Measurements from ENCODE around the gene RPRD2.

The RPRD2 gene

DNA sequence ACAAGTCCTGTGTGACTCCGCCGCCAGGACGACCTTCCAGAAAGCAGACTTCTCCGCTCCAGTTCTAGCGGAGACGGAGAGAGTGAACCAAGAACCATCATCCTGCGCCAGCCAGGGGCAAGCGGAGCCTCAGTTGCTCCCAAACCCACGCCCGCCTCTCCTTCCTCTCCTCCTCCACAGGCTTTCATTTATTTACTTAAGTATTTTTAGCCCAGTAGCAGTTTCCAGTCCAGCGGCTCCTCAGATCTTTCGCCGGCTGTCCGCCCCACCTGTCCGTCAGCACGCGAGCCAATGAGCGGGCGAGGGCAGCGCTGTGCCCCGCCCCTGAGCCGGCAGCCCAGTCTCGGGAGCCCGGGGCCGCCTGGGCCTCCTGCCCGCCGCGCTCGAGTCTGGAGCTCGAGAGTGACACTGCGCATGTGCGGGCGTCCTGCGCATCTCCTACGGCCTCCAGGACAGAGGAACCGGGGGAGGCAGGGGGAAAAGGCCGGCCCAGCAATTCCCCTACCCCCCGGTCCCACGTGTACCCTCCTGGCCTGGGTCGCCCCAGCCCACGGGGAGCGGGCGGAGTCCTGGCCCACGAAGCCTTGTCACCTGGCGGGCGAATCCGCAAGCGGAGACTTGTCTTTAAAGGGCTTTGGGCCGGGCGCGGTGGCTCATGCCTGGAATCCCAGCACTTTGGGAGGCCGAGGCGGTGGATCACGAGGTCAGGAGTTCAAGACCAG, 151.5 kb downstream of the RPRD2 start, which contains the start of gene FALEC:
Gene FALEC (plus strand): TSS at position 425 of the 722 bp plus-strand sequence.
- DNase-seq = peak; percentile 98 to 100

GRCh38 chr1:150516050-150516591, 152.2 kb downstream of the RPRD2 start:
- peak; percentile 43 to 73 for DNase-seq

DNA sequence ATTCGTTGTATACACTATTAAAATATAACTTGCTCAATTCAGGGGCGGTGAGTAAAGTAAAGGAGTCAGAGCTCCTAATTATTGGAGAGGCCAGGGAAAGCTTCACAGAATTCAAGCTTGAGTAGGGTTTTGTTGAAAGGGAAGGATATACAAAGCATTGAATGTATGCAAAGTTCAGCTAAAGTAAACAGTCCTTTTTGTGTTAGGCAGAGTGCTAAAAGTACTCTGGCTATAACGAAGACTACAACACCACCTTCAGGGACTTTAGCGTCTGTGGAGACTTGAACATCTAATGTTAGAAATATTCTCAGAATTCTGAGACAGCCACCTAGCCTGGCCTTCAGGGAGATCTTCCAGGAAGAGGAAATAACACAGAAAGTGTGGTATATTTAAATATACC, 152.7 kb downstream of the RPRD2 start:
- DNase-seq = peak in 1 of 2 experiments; percentile 73

DNA sequence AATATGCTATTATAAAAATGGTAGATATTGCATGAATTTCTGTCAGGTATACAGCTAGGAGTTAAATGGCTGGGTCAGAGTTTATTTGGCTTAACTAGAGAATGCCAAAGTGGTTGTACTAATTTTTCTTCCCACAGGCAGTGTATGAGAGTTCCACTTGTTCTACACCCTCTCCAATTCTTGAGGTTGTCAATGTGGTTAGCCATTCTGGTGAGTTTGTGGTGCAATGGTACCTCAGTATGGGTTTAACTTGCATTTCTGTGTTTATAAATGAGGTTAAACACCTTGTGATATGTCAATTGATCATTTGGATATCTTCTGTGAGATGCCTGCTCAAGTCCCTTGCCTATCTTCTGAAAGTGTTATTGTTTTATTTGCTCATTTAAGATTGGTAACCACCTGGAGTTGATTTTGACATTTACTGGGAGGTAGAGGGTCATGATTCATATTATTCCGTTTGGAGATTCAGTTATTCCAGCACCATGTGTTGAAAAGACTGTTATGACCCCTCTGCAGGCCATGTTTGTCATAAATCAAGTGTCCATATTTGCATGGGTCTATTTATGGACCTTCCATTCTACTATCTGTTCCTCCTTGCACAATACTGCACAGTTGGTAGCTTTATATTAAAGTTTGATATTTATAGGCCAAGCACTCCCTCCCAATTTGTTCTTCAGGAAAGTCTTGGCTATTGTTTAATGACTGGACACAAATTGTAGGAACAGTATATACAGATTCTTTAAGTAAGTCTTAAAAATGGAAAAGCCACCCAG, 157.4 kb downstream of the RPRD2 start:
- no peak for DNase-seq

GRCh38 chr1:150525348-150525747, 161.4 kb downstream of the RPRD2 start:
- DNase-seq = no peak

Data from NCI-H187 (cell line).